NCI-H1417 (cell line): Measurements from ENCODE around the gene SUGT1.

Experiments
- DNase-seq, 3 experiments: peaks; one replicate each; lab custom pipeline; 2025; lab: John Stamatoyannopoulos, UW

SUGT1 gene

DNA sequence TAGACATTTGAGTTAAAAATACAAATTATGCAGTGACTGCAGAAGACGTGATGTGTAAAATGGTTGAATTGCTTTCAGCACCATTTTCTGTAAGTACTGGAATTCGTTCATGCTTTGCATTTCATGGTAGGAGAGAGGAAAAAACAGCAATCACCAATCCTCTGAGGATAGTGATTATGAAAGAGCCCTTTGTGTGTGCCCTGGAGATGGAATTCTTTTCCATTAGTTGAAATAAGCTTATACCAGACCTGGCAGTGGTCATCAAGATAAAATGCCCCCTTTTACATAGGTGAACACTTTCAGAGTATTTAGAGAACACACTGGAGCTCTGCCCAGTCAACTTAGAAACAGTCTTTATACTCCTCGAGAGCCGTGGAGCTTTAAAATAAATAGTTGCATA lies 85.3 kb downstream of the SUGT1 start:
- DNase-seq = no peak

DNA sequence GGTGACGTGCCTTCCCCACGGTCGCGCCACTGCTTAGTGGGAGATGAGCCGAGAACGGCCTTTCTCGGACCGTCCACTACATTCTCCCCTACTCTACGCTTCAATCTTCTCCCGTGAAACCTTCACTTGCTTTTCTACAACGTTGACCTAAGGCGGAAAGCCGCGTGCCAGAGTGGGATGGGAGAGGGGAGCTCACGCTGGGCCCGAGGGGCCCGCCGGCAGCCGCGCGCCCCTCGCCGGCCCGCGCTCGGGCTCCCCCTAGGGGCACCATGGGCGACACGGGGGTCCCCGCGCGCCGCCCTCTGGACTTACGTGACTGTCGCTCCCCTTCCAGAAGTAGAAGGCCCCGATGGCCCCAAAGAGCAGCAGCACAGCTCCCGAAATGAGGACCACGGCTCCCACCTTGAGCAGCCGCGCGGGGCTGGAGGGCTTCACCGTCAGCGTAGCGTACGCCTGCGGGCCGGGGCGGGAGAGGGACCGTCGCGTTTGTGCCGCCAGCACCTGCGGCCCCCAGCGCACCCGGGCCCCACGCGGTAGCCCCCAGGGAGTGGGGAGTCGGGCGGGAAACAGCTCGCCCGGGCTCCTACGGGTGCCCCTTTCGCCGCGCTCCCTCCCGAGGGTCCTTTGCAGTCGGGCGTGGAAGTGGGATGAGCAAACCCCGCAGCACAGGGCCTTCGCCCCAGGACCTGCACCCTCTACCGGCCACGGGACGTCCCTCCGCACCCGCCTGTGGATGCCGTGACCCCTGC lies 86.3 kb downstream of the SUGT1 start:
- DNase-seq = no peak

DNA sequence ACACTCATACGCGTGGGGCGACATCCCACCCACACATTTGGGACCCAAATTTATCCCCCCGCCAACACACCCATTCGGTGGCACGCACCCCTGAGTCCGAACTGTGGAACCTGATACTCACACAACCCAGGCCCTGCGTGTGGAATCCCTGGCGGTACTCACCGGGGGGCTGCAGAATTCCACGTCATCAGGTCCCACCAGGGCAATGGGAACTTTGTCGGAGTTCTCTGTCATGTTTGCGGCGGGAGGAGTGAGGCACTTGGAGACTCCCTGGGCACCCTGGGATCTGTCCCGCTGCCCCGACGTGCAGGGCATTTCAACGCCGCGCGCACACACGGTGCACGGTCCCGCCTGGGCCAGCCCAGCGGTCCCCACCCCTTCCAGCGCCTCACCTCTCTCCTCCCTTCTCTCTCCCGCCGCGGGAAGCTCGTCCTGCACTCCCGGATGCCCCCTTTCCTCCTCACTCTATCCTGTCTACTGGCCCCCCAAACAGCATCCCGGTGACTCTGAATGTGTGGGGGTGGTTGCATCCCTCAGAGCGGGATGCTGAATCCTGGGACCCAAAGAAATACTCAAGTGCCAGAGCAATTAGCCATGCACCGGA lies 86.9 kb downstream of the SUGT1 start, which contains the start of gene CNMD:
TSS of gene CNMD (minus strand) at position 353 of the 604 bp plus-strand sequence. CDS start at position 234, 119 bp downstream.
- no peak for DNase-seq

DNA sequence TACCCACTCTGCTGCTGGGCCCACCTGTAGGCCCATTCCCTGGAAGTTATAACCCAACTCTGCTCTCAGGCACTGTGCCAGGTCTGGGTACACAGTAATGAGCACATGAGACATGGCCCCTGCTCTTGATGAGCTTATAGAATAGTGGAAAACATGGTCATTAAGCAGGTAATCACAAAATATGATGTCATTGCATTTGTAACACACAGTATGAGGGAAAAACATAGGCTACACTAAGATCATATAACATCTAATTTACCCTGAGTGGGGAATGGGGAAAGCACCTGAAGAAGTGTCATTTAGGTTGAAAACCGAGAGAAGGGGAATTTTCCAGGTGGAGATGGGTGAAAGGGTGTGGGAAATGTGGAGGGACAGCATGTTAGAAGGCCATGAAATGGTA lies 90.9 kb downstream of the SUGT1 start:
- DNase-seq = peak in 1 of 3 experiments; percentile 29

DNA sequence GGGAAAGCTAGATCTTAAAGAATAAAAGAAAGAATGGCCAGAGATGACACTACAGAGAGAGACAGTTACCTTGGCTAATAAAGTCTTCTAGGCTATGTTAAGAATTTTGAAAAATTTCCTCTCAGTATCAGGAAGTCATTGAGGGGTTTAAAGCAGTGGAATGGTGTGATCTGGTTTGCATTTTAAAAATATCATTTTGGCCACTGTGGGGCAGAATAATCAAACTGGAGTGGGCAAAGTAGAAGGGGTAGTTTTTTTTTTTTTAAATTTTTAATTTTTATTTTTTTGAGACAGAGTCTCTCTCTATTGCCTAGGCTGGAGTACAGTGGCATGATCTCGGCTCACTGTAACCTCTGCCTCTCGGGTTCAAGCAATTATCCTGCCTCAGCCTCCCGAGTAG lies 91.4 kb downstream of the SUGT1 start:
- no peak for DNase-seq

DNA sequence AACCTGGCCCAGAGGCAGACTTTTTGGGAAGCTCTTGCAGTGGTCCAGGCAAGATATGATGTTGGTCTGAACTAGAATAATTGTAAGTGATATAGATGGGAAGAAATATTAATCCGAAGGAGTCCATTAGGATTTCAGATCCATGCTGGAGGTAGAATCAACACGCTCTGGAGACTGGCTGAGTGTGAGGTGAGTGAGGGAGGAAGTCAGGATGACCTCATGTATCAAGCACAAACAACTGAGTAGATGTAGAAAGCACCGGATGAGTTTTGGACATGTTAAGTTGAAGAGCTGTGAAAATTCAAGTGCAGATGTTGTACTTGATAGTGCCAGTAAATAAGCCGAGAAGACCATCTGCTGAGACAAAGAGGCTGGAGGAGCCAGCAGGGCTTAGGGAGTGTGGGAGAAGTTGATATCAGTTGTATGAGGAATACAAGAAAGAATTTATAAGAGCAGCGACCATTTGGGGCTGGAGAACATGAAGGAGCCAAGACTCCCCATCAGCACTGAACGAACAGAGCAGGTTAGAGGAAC lies 92.3 kb downstream of the SUGT1 start:
- DNase-seq = peak in 1 of 3 experiments; percentile 25

DNA sequence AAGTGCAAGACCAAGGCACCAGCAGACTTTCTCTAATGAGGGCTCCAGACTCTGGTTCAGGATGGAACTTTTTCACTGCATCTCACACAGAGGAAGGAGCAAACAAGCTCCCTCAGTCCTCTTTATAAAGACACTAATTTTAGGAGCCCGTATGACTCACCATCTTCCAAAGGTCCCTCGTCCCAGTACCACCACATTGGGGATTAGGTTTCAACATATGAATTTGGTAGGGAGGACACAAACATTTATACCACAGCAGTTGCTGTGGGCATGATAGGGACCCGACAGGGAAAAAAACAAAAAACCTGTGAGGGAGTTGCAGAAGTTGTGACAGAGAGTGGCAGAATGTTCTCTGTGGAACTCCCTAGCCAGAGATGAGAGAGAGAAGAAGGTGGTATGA lies 93.5 kb downstream of the SUGT1 start:
- DNase-seq = no peak

DNA sequence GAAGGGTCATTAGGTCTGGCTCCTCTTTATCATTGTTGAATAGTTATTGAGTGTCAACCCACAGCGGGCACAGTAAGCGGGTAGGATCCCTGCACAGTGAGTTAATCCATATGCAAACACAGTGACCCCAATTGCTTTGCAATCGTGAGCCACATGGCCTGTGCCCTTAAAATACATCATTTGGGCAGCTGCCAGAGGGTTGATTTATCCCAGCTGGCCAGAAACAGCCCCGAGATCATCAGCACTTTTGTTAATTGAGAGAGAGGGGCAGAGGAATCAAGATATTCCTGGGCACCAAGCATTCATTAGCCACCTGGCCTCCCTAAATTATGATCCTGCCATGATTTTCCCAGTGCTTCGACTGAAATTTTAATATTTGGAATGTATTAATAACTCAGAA lies 96.8 kb downstream of the SUGT1 start:
- peak in 2 of 3 experiments; percentile 74 to 95 for DNase-seq
